Measurements from ENCODE around the gene CAPN10.

Gene CAPN10

GRCh38 chr2:240626531-240627300 lies 40.2 kb downstream of the CAPN10 start:
- peak; percentile 42 for DNase-seq

GRCh38 chr2:240627736-240628506 lies 41.4 kb downstream of the CAPN10 start:
- no peak for DNase-seq

- no peak for DNase-seq
Measured at GRCh38 chr2:240628507-240628807, 41.9 kb downstream of the CAPN10 start.

GRCh38 chr2:240628808-240629618 lies 42.5 kb downstream of the CAPN10 start:
- no peak for DNase-seq

- DNase-seq: no peak
Measured at GRCh38 chr2:240629619-240629967, 43.1 kb downstream of the CAPN10 start.

- no peak for DNase-seq
Measured at GRCh38 chr2:240629968-240630770, 43.6 kb downstream of the CAPN10 start.

GRCh38 chr2:240630771-240631547 lies 44.4 kb downstream of the CAPN10 start:
- no peak for DNase-seq

- DNase-seq: no peak
Measured at GRCh38 chr2:240631548-240632305, 45.2 kb downstream of the CAPN10 start.

GRCh38 chr2:240632306-240632721 lies 45.8 kb downstream of the CAPN10 start:
- DNase-seq: no peak

- DNase-seq: no peak
Measured at GRCh38 chr2:240635121-240635997, 48.8 kb downstream of the CAPN10 start.

- no peak for DNase-seq
Measured at GRCh38 chr2:240635998-240636547, 49.5 kb downstream of the CAPN10 start.

GRCh38 chr2:240636563-240637115 lies 50.1 kb downstream of the CAPN10 start:
- DNase-seq: no peak

- no peak for DNase-seq
Measured at GRCh38 chr2:240637116-240637900, 50.8 kb downstream of the CAPN10 start.

GRCh38 chr2:240637901-240638345 lies 51.4 kb downstream of the CAPN10 start:
- no peak for DNase-seq

- DNase-seq: no peak
Measured at GRCh38 chr2:240638512-240639160, 52.1 kb downstream of the CAPN10 start.

- no peak for DNase-seq
Measured at GRCh38 chr2:240639566-240639965, 53.0 kb downstream of the CAPN10 start.

- DNase-seq: no peak
Measured at GRCh38 chr2:240640939-240641338, 54.4 kb downstream of the CAPN10 start.

Measured in SIG-M5 (cell line).